GM18873 (cell line): ENCODE measurements around the gene SLBP.

Source experiments
- ATAC-seq: cut with Tn5 transposase; IDR thresholded peaks from one replicate; pipeline ENCODE4 v1.9.1; 2021; ENCODE audit warnings: mild to moderate bottlenecking, moderate library complexity, moderate number of reproducible peaks; ENCODE audit not compliant: unreplicated experiment, low FRiP score

The SLBP gene

DNA sequence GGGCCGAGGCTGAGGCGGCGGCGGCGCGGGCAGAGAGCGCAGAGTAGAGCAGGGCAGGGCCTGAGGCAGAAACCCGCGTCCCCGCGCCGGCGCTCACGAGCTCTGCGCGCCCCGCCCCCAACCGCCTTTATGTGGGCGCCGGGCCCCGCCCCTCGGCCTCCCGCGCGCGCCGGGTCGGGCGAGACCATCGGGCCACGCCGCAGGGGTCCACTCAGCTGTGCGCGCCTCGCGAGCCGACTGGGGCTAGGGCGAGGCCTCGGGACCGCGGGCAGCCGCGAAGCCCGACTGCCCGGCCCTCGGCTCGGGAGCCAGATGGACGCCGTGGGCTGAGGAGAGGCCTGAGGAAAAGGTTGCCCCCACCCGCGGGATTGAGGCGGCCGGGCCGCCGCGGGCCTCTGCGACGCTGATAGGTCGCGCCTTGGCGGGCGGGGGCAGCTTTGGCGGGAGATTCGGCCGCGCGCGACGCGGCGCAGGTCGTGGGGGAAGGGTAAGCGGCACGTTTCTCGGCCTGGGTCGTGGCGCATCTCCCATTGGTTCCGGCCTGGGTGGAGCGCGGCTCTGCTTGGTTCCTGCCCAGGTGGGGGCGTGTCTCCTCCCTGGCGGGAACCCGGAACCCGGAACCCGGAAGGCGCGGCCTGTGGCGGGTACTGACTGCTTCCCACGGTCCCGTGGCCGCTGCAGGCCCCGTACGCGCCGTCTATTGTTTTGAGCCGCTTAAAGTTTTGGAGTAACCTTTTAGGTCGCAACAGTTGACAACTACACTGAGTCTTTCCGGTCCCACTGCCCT, at the start of gene SLBP:
TSS of gene SLBP (minus strand) at position 104 of the 787 bp plus-strand sequence. CDS start 131 bp downstream, outside the sequence.
- ATAC-seq: peak; percentile 61

DNA sequence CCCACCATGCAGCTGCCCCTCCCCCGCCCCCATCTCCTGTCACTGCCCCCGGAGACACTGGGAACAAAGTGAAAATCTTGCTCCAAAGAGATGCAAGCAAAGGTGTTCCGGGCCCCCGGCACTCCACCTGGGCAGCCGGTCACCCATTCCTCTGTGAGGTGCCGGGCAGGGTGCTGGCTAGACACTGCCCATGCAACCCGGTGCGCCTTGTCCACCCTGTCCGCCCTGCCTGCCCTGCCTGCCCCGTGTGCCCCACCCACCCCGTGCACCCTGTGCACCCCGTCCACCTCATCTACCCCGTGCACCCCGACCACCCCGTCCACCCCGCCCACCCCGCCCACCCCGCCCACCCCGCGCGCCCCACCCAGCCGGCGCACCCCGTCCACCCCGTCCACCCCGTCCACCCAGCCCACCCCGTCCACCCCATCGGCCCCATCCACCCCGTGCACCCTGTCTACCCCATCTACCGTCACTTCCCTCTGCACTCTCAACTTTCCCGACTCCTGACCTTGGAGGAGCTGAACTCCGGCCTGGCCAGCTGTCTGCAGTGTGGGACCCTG, 49.1 kb upstream of the SLBP start:
- no peak for ATAC-seq

DNA sequence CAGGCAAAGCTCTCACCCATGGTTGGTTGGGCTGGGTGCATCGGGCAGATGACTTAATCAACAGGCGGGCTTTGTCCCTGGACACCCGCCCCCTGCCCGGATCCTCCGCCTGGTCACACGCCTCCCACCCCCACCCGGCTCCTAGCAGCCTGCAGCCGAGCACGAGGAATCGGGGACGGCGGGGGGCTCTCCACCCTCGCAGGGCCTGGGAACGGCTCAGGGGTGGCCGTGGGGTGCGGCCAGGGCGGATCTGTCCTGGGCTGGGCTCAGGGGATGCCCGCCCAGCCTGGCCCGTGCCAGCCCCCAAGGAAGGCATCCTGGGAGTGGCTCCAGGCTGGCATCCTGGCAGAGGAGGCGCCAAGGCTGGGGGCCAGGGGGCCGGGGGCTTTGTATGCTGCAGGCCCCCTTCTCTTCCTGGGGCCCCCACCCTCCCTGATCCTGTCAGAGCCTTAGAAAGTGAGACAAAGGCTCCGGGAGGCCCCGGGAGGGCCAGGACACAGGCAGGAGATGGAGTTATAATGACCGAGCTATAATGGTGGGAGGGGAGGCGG, 48.5 kb upstream of the SLBP start:
- ATAC-seq: no peak

DNA sequence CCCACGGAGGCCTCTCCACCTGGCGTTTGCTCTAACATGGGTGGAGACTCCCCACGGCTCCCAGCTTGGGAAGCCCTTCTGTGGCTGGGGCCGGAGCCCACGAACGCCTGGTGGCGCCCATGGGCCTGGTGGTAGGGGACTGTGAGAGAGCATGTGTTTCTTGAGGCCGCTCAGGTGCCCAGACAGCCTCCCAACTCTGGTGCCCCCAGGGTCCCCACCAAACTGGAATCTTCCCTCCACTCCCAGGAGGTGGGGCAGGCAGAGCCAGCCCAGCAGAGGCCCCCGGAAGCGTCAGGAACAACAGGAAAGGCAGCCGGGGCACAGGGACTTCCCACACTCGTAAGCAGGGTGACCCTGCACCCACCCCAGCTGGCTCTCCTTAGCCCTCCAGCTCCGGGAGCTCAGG, 47.7 kb upstream of the SLBP start:
- ATAC-seq: no peak

DNA sequence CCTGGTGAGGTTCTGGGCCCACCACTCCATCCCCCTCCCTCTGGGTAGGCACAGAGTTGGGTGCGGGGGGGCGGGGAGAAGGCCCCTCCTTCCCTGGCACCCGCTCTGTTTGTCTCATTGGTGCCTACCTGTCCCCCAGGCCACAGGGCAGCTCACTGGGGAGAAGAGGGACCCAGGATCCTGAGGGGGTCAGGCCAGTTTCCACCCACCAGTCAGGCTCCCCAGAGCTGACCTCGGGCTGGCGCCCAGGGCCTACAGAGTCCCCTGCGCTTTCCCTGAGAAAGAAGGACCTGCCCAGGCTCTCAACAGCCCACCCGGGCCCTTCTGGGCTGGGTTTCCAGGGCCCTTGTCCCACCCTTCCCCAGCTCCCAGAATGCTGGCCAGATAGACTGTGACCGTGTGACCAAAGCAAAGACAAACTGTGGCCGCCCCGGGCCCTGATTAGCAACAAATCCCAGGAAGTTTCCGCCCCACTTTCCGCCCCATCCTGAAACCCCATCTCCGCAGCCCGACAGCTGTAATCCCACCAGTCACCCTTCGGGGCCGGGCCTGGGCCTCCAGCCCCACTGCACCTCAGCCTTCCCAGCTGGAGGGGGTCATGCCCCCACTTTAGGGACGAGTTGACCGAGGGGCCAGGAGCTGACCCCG, 47.2 kb upstream of the SLBP start:
- no peak for ATAC-seq

DNA sequence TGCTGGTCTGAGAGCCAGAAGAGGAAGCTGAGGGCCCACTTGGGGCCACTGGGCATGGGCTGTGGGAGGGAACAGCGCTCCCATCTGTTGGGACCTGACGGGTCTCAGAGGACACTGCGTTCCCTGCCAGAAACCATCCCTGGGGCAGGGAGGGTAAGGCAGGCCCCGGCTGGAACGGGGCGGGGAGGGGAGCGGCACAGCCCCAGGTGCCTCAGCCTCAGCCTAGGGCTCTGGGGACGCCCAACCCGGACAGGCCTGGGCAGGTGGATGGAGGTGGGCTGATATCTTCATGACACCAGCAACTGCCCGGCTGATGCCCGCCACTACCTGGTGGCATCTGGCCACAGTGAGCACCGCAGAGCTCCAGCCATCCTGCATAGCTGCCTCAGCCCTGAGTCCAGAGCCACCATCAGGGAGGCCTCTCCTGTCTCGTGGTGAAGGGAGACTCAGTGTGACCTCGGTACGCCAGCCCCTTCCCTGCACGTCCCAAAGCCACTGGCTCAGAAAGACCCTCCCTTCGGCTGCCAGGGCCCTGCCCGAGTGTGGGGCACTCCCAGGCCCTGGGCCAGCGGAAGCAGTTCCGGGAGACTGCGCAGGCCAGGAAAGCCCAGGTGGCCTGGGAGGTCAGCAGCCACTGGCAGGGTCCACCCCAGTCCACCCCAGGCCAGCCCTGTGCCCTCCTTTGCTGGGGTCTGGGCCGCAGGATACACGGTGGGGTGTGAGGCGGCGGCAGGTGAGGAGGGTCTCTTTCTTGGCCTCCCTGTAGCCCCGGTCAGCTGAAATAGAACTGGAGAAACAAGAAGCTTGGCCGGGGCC, 46.4 kb upstream of the SLBP start:
- ATAC-seq: no peak

DNA sequence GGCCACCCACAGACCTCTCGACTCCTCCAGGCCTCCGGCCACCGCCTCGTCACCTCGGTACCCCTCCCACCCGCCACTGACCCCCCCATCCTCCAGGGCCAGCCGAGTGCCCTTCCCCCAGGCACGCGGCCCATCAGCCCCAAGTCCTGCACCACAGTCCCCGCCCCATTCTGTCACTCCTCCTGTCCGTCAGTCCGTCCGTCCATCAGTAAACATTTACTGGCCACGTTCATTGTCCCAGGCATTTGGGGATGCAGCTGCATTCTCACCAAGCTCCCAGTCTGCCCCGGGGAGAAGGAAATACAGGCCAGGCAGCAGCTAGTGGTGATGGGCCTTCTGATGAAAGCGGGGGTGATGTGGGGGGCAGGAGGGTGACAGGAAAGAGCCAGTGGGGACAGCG, 45.7 kb upstream of the SLBP start:
- no peak for ATAC-seq

DNA sequence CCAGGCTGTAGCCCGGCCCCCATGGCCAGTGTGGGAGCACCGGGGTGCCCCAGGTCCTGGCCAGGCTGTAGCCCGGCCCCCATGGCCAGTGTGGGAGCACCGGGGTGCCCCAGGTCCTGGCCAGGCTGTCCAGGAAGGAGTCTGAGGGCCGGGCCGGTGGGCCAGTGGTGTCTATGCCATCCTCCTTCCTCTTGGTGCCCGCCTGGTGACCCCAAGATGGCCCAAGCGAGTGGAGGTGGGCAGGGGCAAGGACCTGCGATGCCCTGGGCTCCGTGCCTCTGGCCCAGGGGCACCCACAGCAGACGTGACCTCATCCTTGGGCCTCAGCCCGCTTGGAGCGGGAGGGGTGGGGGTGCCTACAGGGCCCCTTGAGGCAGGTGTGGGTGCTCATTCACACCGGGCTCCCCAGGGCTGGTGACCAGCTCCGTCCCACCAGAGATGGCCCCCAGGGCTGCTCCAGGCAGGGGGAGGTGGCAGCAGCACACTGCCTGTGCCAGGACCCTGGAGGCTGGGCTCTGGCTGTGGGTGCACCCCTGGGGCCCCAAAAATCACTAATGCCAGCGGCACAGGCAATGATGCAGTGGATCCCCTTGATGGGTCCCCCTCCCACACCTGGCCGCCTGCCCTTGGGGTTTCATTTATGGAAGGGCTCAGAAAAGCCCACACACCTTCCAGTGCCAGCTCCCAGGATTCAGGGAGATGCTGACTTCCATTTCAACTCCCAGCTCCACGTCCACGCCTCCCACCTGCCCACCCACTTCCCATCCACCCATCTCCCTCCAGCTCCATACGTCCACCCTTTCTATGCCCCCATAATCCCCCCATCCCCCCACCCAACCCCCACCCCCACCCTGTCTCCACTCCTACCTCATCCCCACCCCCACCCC, 45.0 kb upstream of the SLBP start:
- no peak for ATAC-seq

DNA sequence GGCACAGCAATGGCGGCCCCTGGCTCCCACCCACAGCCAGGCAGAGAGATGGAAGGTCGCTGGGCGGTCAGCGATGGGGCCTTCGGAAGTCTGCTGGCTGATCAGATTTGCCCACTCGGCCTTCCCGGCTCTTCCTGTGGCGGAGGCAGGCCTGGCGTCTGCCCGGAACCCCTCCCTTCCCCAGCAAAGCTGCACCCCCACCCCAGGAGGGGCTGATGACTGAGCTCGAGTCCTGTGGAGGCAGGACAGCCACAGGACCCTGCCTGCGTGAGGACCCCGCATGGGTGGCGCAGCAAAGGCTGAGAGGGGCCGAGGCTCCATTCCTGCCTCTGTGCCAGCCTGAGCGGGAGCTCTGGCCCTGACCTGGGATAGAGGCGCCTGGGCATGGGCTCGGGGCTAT, 44.0 kb upstream of the SLBP start:
- no peak for ATAC-seq

DNA sequence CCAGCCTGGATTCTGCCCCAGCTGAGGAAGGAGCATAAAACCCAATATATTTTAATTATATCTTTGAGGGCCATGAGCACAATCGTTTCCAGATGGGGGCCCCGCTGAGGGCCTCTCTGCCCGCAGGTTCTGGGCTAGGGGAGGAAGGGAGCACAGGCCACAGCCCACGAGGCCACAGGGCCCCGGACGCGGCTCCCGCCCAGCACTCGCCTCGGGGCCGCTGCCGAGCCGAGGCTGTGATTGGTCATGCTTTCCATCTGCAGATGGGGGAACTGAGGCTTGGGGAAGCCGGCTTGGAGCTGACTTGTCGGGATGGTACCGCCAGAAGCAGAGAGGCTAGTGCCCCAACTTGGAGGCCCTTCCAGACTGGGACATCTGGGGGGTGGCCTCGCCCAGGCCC, 43.2 kb upstream of the SLBP start:
- no peak for ATAC-seq

DNA sequence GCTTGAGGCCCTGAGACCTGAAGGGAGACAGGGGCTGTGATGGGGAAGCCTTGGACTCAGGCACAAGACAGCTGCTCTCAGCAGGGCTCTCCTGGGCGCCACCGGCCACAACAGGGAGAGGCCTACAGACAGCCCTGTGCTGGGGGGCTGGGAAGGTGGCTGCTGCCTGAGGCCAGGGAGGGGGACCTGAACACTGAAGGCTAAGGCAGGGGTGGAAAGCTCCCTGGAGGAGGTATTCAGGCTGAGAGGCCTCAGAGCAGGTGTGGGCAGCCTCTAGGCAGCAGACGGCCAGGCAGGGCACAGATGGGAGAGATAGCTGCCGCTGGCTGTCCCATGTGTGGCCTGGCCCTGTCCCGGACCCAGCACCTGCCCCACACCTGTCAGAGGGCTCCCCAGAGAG, 42.2 kb upstream of the SLBP start:
- ATAC-seq: no peak

DNA sequence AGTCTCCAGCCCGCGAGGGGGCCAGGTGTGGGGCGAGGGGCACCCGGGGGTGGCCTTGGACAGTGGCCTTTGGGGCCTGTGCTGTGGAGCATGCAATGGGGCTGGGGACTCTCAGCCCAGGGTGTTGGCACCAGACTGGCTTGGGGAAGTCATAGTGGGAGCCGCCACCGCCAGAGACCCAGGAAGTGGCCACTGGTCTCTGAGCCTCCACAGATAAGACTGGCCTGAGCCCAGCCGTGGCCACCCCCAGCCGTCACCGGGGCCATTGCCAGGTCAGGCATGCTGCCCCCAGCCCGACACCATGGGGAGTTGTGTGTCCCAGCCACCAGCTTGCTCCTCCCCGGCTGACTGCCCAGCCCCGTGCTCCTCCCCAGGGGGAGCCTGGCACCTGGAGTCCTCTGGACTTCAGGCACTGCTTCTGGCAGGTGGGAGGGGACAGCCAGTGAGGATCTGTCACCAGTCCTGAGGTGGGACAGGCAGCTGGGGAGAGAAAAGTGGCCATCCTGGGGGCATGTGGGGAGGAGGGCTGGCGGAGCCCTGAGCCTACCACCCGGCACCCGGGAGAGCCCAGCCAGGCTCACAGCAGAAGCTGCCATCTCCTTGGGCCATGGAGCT, 41.7 kb upstream of the SLBP start:
- ATAC-seq: no peak

DNA sequence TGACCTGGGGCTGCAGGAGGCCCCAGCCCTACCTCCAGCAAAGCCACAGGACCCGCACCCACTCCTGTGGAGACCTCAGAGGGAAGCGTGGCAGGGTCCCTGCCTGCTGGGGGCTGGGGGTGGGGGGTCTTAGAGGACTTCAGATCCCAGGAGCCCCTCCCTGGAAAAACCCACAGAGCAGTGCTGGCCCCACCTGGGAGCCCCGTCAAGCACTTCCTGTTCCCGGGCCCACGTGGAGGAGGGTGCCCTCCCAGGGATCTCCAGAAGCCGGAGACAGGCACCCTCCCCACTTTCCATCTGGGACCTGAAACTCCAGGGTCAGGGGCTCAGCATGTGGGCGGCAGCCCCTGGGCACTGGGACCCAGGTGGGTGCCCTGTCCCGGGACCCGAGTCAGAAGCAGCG, 41.2 kb upstream of the SLBP start:
- no peak for ATAC-seq

DNA sequence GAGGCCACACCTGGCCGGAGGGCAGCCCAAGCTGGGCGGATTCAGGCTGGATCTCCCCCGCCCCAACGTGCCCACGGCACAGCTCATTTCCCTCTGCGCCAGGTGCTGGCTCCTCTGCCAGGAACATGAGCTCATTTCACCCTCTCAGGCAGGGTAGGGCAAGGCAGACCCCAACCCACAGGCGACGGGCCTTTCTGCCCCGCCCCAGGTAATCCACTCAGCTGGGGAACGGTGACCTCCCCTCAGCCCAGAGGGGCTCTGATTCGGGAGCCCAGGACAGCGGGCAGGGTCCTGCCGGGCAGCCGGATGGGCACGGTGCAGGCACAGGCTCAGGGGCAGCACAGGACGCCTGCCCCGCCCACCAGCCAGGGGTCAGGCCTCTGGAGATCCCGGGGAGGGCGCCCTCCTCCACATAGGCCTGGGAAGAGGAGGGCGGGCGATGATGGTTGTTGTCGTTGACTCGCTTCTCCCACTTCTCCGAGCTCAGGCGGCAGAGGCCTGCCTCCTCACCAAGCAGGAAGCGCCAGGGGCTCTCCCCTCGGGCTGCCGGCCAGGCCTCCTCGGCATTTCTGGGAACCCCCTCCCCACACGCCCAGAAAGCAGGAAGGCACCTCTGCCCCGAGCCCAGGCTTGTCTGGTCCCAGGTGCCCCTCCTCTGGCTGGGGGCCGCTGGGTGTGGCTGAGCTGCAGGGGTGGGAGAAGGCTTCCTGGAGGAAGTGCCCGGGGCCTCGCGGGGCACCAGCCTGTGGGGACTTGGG, 40.3 kb upstream of the SLBP start:
- no peak for ATAC-seq

DNA sequence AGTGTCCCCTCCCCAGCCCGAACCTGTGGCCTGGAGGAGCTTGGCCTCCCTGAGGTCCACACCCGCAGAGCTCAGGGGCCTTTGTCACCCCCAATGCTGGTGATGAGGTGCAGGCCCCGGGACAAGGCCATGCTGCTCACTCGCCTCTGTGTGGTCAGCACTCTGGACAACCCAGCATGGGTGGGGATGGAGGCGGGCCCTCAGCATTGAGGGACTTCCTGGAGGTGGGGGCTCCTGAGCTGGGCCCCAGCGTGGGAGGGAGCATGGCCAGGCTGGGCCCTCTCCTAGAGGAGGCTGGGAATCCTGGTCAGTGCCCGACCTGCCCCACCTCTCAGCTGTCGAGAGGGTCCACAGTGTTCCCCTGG, 39.8 kb upstream of the SLBP start:
- ATAC-seq: no peak

DNA sequence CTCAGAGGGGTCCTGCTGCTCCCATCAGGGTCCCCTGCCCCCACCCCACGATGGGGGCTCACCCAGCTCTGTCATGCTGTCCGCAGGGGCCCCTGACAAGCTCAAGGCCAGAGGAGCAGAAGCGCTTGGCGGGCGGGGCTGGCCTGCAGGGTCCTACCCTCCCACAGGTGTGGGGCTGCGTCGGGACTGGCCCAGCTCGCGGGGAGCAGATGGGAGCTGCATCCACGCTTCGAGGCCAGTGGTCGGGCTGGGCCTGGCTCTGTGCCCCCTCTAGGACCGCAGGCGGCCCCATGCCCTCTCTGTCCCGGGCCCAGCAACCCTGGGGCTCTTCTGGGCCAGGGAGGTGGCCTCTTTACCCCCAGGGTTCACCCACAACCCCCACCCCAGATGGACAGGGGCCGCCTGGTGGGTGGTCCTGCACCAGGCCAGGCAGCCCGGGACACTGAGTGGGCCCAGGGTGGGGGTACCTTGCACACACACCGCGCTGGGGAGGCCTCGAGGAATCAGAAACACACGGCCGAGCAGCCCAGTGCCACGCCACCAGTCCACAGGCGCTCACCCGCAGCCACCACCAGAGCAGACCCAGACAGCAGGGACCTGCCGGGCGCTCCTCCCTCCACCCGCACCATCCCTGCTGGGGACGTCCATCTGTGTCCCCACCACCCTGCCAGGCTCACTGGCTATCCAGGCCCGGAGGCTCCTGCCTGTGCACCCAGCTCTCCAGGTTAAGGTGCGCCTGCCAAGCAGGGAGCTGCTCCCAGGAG, 39.2 kb upstream of the SLBP start:
- ATAC-seq: no peak

DNA sequence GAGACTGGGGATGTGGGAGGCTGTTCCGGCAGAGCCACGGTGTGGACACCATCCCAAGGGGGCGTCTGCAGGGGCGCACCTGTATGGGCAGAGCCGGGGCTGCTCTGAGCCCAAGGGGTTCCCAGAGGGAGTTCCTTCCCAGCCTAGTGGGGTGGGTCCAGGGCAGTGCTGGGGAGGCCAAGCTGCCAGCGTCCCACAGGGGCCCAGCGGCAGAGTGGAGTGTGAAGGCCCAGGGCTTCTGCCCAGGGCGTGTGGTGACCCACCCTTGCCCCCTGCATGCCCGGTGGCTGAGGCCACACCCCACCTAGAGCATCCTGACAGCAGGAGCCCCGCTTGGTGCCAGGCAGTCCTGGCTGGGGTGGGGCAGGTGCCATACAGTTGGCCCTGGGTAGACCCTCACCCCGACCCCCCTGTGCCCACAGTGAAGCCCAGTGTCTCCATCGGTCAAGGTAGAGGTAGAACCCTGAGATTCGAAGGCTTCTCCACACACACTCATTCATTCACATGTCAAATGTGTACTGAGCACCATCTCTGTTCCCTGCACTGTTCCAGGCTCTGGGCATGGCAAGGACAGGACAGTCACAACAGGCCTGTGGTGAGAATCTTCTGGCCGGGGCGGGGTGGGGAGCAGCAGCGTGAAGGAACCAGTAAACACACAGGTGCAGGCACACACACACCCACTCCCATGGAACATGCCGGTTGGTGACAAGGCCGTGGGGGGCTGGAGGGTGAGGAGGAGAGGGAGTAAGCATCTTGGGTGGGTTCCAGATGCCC, 38.4 kb upstream of the SLBP start:
- ATAC-seq: no peak
